ENCODE measurements around the gene SLC35B2. TPM values are rescaled to one million over a fixed set of nuclear protein-coding genes. Genes with fewer than 3 reads are reported as not detected.
A peak's percentile ranks its signal among the peaks of the same experiment; 100 is the strongest.

SLC35B2 gene
- total RNA-seq, 1 donor: 60.8 TPM

GRCh38 chr6:44285552-44286284 lies 28.4 kb upstream of the SLC35B2 start:
- DNase-seq (ENCODE audit: low read depth): peak; percentile 19
- H3K4me3 ChIP-seq (ENCODE audit: low read depth, low read length): no peak overlapping the region
- TF ChIP-seq CTCF (IDR thresholded peaks at IDR 0.05; ENCODE audit: insufficient read depth, low read length): no peak

GRCh38 chr6:44284867-44285266 lies 27.5 kb upstream of the SLC35B2 start:
- no peak for DNase-seq (ENCODE audit: low read depth)
- no peak for TF ChIP-seq CTCF (IDR thresholded peaks at IDR 0.05; ENCODE audit: insufficient read depth, low read length)
- H3K4me3 ChIP-seq (ENCODE audit: low read depth, low read length): no peak overlapping the region

DNA sequence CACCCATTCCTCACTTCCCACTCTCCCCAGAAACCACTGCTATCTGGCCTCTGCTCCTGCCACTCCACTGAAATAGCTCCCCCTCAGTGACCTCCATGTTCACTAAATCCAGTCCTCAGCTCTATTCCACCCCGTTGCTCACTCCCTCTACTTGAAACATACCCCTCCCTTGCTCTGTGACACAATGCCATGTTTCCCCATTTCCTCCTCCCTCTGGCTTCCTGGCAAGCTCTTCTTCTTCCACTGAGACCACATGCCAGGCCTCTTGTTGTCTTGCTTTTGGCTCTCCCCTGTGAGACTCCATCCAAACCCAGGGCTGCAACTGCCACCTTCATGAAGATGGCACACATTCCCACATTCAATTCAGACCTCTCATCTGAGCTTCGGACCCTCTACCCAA lies 26.8 kb upstream of the SLC35B2 start:
- H3K4me3 ChIP-seq (ENCODE audit: low read depth, low read length): no peak overlapping the region
- TF ChIP-seq CTCF (IDR thresholded peaks at IDR 0.05; ENCODE audit: insufficient read depth, low read length): no peak
- no peak for DNase-seq (ENCODE audit: low read depth)

DNA sequence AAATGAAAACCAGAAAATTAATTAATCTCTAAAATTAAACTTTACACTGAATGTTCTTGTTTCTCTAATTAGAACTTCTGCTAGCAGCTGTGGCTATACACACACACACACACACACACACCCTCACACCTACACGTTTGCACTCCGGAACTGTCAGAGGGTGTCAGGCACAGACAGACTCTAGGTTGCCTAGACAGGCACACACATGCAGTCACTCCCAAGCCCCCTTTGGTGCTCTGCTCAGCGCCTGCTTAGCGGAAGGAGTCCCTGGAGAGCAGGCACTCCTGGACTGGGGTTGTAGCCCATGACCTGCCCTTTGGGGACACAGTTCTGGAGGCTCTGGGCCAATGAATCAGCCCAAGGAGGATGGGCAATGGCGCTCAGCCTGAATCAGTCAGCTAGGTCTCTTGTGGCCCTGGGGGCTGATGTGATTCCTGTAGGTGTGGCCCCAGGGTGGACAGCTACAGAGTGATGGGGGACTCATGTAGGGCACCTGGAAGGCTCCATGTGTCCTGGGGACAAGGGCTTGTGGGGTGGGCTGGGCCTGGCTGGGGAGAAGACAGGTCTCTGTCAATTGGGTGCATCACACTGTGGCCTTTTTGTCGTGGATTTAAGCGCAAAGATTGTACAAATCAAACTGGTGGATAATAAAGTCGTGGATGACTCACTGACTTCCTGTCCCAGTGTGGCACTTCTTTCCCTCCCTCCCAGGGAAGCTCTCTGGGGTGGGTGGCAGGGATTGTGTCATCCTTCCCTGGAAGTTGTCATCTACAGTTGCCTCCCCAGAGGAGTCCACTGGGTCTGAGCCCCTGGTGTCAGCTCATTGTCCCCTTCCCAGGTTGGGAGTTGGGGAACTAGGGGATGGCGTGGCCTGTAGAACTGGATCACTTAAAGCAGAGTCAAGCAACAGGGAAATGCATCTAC lies 21.7 kb upstream of the SLC35B2 start:
- H3K4me3 ChIP-seq (ENCODE audit: low read depth, low read length): no peak overlapping the region
- no peak for TF ChIP-seq CTCF (IDR thresholded peaks at IDR 0.05; ENCODE audit: insufficient read depth, low read length)
- no peak for DNase-seq (ENCODE audit: low read depth)

DNA sequence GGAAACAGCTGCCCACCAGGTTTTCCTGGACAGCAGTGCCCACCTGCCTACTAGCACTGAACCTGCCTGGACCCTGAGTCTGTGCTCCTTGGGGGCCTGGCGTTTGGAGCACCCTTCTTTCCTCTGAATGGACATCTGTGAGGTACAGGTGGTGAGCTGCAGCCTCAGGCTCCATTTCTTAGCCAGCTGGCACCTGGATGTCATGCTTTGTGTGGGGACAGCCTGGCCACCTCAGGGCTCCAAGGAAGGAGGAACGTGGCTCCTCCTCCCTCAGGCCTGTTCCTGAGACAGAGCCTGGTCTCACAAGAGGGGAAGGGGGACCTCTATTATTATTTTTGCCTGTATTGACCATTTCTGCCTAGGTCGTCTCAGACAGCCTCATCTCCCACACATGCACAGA lies 21.0 kb upstream of the SLC35B2 start:
- H3K4me3 ChIP-seq (ENCODE audit: low read depth, low read length): no peak overlapping the region
- no peak for DNase-seq (ENCODE audit: low read depth)

DNA sequence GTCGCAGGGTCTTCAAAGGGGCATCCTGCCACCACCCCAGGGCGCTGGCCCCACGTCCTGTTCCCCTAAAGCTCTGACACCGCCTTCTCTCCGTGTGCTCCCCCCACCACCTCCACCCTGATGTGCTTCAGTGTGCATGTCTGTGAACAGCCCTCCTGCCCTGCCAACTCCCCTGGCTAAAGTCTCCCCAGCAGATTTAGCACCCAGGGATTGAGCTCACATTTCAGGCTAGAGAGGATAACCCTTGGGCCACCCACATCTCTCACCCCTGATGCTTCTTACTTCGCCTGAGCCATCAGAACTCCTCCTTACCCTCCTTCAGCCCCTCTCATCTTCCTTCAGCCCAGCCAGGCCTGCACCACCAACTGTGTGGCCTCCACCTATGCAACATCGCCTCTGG lies 20.4 kb upstream of the SLC35B2 start:
- no peak overlapping the region for H3K4me3 ChIP-seq (ENCODE audit: low read depth, low read length)
- no peak for DNase-seq (ENCODE audit: low read depth)
- no peak for TF ChIP-seq CTCF (IDR thresholded peaks at IDR 0.05; ENCODE audit: insufficient read depth, low read length)

More for the DNA sequence above, 21.0 kb upstream of the SLC35B2 start:
- TF ChIP-seq CTCF (IDR thresholded peaks at IDR 0.05; ENCODE audit: insufficient read depth, low read length): no peak

All from fibroblast of the aortic adventitia (primary cell).